K562 (cell line): Measurements from ENCODE around the gene KAT5. TPM values are rescaled to one million over a fixed set of nuclear protein-coding genes. Genes with fewer than 3 reads are reported as not detected.

ENCODE experiments used
- ATF2 ChIP-seq: sonication (generic); formaldehyde crosslinking; IDR thresholded peaks from 2 replicates; pipeline ENCODE4 v1.8.1; 2022; ENCODE audit warnings: missing genetic modification reagents
- CHD2 ChIP-seq: IDR thresholded peaks from 2 replicates; pipeline ENCODE4 v1.6.1; 2011; ENCODE audit warnings: low read depth, low read length
- CSDE1 ChIP-seq, 2 experiments: fragments of 450-650 bp; IDR thresholded peaks; 2 replicates each; pipeline ENCODE4 v1.6.1; 2016; ENCODE audit warnings: mild to moderate bottlenecking in 1 of 2
- E2F1 ChIP-seq: sonication (generic); formaldehyde crosslinking; IDR thresholded peaks from 2 replicates; pipeline ENCODE4 v1.8.1; 2023; ENCODE audit warnings: mild to moderate bottlenecking, missing genetic modification reagents, moderate library complexity
- KLF6 ChIP-seq: fragments of 250-450 bp; sonication (Bioruptor Pico); IDR thresholded peaks from 2 replicates; pipeline ENCODE4 v1.4.0; 2020; ENCODE audit warnings: mild to moderate bottlenecking, moderate library complexity, borderline replicate concordance
- NCOA4 ChIP-seq: fragments of 450-650 bp; IDR thresholded peaks from 2 replicates; pipeline ENCODE4 v1.6.1; 2018; ENCODE audit warnings: mild to moderate bottlenecking; ENCODE audit not compliant: partially characterized antibody
- RCOR1 ChIP-seq, 2 experiments: IDR thresholded peaks; 2 replicates each; pipeline ENCODE4 v1.6.1; 2012; ENCODE audit warnings: low read depth in 2 of 2, low read length in 2 of 2, borderline replicate concordance in 1 of 2, improper control_type of control experiment in 1 of 2
- ZBED1 ChIP-seq: IDR thresholded peaks from 2 replicates; pipeline ENCODE4 v1.6.1; 2014
- ZNF212 ChIP-seq: fragments of 450-650 bp; formaldehyde crosslinking; IDR thresholded peaks from 2 replicates; pipeline ENCODE4 v1.4.0; 2020; ENCODE audit warnings: mild to moderate bottlenecking
- polyA plus RNA-seq, 8 experiments: library from polyadenylated mRNA; depleted of rRNA in 4 of 8; stranded (reverse) in 5 of 8; unstranded in 3 of 8; fragments of >200 nt; fragmentation: Nextera tagmentation in 2 of 8; fragmentation: Illumina TruSeq in 1 of 8; extraction: Ambion mirVana in 2 of 8; extraction: Trizol in 1 of 8; gene quantifications; 2 replicates each; pipeline versions ENCODE4 v1.2.1 to v1.2.3, GENCODE V29; 2011 to 2014; ENCODE audit warnings: inconsistent platforms in 1 of 8, missing spikeins in 1 of 8
- total RNA-seq, 7 experiments: library from RNA; depleted of rRNA in 6 of 7; stranded (reverse); fragments of >200 nt in 6 of 7; fragmentation: Illumina TruSeq in 2 of 7; extraction: Trizol in 2 of 7; gene quantifications; 2 replicates each; pipeline versions ENCODE4 v1.2.1 to v1.2.3, GENCODE V29; 2011 to 2021; ENCODE audit warnings: low replicate concordance in 1 of 7
- TF ChIP-seq, protein P1 (sequence below): sonication (generic); formaldehyde crosslinking; IDR thresholded peaks from 2 replicates; pipeline ENCODE4 v1.5.0; 2020; ENCODE audit warnings: missing genetic modification reagents

KAT5 gene
- total and polyA plus RNA-seq, 9 of the 15 experiments (the other 6 are each of a cell fraction or from before 2014, with no cell fraction given): 3.6 to 76.8 (median 52.7) TPM

DNA sequence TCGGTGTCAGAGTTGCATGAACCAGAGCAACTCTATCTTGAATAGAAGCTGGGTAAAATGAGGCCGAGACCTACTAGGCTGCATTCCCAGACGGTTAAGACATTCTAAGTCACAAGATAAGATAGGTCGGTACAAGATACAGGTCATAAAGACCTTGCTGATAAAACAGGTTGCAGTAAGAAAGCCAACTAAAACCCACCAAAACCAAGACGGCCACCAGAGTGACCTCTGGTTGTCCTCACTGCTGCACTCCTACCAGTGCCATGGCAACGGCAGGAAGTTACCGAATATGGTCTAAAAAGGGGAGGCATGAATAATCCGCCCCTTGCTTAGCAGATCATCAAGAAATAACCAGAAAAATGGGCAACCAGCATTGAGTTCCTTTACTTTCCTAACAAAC is 2.4 kb upstream of the KAT5 start (continued):
- TF ChIP-seq CHD2 (no peak), NCOA4 (no peak), ZNF212 (CRISPR knock-in tag) (no peak), CSDE1 (IDR thresholded peaks at IDR 0.05) (no peak), E2F1 (CRISPR knock-in tag) (no peak), RCOR1 (IDR thresholded peaks at IDR 0.05; ENCODE audit: borderline replicate concordance in 1 of 2, low read depth in 2 of 2, low read length in 2 of 2) (no peak), ATF2 (CRISPR knock-in tag) (no peak), ZBED1 (no peak), KLF6 (CRISPR knock-in tag) (no peak)
- TF ChIP-seq, protein P1, sequence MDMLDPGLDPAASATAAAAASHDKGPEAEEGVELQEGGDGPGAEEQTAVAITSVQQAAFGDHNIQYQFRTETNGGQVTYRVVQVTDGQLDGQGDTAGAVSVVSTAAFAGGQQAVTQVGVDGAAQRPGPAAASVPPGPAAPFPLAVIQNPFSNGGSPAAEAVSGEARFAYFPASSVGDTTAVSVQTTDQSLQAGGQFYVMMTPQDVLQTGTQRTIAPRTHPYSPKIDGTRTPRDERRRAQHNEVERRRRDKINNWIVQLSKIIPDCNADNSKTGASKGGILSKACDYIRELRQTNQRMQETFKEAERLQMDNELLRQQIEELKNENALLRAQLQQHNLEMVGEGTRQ (CRISPR knock-in tag): no peak
